ENCODE measurements around the gene ADGRF3. TPM values are rescaled to one million over a fixed set of nuclear protein-coding genes. Genes with fewer than 3 reads are reported as not detected.
"Not testable (repeated sequence)": the region's sequence is repeated elsewhere in the genome, so short reads cannot be mapped to it uniquely, and the experiment has no call there.

ADGRF3 gene
- total RNA-seq, 1 donor from 2014 or later = 0.56 TPM

DNA sequence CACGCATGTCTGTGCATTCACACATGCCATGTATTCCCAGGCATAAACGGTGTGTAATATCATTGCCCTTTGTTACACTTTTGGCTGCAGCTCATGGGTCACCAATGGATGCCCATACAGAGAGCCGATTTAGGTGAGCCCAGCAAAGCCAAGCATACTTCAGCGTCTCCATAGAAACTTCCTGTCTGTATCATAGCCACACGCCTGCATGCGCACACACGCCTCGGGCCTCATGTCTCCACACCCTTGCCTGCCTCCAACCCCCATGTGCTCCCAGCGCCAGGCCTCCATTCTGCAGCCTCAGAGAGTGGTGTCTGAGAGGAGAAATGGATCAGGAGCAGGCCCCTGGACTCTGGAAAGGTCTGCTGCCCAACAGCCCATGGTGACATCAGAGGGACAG is 34.1 kb downstream of the ADGRF3 start:
- Mint-ChIP-seq H3K4me3 (ENCODE audit: unreplicated experiment) (no peak overlapping the region), H3K9me3 (ENCODE audit: unreplicated experiment) (no peaks in the 10 kb centered on the region), H3K36me3 (ENCODE audit: unreplicated experiment) (no peaks in the 10 kb centered on the region), H3K27me3 (ENCODE audit: unreplicated experiment) (peaks cover 18% of the 10 kb centered on the region), H3K4me1 (ENCODE audit: unreplicated experiment) (no peaks in the 10 kb centered on the region), H3K27ac (ENCODE audit: unreplicated experiment) (no peak overlapping the region)
- TF ChIP-seq, protein P1, sequence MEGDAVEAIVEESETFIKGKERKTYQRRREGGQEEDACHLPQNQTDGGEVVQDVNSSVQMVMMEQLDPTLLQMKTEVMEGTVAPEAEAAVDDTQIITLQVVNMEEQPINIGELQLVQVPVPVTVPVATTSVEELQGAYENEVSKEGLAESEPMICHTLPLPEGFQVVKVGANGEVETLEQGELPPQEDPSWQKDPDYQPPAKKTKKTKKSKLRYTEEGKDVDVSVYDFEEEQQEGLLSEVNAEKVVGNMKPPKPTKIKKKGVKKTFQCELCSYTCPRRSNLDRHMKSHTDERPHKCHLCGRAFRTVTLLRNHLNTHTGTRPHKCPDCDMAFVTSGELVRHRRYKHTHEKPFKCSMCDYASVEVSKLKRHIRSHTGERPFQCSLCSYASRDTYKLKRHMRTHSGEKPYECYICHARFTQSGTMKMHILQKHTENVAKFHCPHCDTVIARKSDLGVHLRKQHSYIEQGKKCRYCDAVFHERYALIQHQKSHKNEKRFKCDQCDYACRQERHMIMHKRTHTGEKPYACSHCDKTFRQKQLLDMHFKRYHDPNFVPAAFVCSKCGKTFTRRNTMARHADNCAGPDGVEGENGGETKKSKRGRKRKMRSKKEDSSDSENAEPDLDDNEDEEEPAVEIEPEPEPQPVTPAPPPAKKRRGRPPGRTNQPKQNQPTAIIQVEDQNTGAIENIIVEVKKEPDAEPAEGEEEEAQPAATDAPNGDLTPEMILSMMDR (IDR thresholded peaks at IDR 0.05) = no peak
- no peak for DNase-seq (ENCODE audit: extremely low spot score, unreplicated experiment)

DNA sequence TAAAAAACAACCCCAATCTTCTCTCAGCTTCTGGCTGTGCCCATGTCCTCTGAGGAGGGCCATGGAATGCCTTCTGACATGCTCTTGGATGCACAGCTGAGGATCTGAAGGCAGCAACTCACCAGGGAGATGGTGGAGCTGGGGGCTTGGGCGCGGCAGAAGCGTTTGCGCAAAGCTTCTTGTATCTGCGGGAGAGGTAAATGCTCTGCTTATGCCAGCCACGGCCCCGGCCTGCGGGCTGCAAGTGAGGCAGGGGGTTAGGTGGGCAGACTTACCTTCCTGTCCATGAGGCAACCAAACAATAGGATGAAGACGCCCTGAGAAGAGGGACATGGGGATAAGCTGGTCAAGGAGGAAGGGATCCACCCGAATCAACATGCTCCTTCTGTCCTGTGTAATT is 36.7 kb downstream of the ADGRF3 start:
- no peak overlapping the region for H3K4me3 Mint-ChIP-seq (ENCODE audit: unreplicated experiment)
- peaks cover 3% of the 10 kb centered on the region for H3K27me3 Mint-ChIP-seq (ENCODE audit: unreplicated experiment)
- no peaks in the 10 kb centered on the region for H3K4me1 Mint-ChIP-seq (ENCODE audit: unreplicated experiment)
- no peaks in the 10 kb centered on the region for H3K36me3 Mint-ChIP-seq (ENCODE audit: unreplicated experiment)
- no peaks in the 10 kb centered on the region for H3K9me3 Mint-ChIP-seq (ENCODE audit: unreplicated experiment)
- DNase-seq (ENCODE audit: extremely low spot score, unreplicated experiment) = no peak
- TF ChIP-seq, protein P1 (IDR thresholded peaks at IDR 0.05) = no peak
- no peak overlapping the region for H3K27ac Mint-ChIP-seq (ENCODE audit: unreplicated experiment)

DNA sequence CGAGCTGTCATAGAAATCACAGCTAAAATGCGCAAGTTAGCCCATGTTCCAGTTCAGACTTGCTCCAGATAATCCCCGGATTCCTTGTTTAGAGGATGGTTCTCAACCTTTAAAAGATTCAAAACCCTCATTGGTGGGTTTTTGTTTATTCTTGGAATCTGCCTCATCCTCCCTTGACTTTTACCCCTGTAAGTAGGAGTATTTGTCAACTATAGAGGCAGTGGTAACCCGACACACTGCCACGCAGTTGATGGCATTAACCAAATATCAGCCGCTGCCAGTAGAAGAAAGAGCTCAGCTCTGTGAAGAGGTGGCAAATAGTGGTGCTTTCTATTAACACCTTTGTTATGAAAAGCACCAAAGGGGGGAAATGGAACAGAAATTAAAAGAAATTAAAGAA is 41.0 kb downstream of the ADGRF3 start:
- Mint-ChIP-seq H3K36me3 (ENCODE audit: unreplicated experiment) (no peaks in the 10 kb centered on the region), H3K4me1 (ENCODE audit: unreplicated experiment) (no peaks in the 10 kb centered on the region), H3K27ac (ENCODE audit: unreplicated experiment) (no peak overlapping the region), H3K4me3 (ENCODE audit: unreplicated experiment) (no peak overlapping the region), H3K27me3 (ENCODE audit: unreplicated experiment) (no peaks in the 10 kb centered on the region), H3K9me3 (ENCODE audit: unreplicated experiment) (no peaks in the 10 kb centered on the region)
- no peak for DNase-seq (ENCODE audit: extremely low spot score, unreplicated experiment)
- TF ChIP-seq, protein P1 (IDR thresholded peaks at IDR 0.05) = no peak

DNA sequence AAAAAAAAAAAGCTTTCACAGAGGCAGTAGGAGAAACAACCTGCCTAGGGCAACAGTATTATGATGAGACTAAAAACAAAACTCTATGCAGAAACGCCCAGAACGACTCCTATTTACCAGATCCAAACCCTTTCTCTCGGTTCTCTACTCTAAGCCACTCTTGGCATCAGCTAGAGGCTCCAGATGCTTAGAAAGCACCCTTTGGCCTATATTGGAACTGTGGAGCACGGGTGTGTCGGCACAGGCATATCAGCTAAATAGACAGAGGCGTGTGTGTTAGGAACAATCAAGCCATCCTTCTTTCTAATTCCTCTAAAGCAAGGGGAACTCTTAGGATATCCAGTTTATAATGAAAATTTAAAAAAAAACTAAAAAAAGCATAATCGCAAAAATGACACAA is 41.5 kb downstream of the ADGRF3 start:
- not testable (repeated sequence) for H3K27me3 Mint-ChIP-seq (ENCODE audit: unreplicated experiment); H3K9me3 Mint-ChIP-seq (ENCODE audit: unreplicated experiment); H3K4me1 Mint-ChIP-seq (ENCODE audit: unreplicated experiment); H3K4me3 Mint-ChIP-seq (ENCODE audit: unreplicated experiment); H3K36me3 Mint-ChIP-seq (ENCODE audit: unreplicated experiment); H3K27ac Mint-ChIP-seq (ENCODE audit: unreplicated experiment); DNase-seq (ENCODE audit: extremely low spot score, unreplicated experiment)

DNA sequence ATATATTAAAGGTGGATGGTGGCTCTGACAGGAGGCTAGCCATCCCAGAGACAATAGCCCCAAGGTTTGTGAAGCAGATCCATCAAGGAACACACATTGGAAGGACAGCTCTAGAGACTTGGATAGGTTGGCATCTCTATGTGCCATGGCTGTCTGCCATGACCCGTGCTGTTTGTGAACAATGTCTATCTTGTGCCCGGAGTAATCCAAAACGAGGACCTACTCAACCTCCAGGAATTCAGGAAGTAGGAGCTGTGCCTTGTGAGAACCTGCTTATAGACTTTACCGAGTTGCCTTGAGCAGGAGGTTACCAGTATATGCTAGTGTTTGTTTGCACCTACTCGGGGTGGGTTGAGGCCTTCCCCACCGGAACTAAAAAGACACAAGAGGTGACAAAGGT is 43.7 kb downstream of the ADGRF3 start:
- Mint-ChIP-seq H3K4me1 (ENCODE audit: unreplicated experiment) (no peaks in the 10 kb centered on the region), H3K4me3 (ENCODE audit: unreplicated experiment) (no peak overlapping the region), H3K9me3 (ENCODE audit: unreplicated experiment) (no peaks in the 10 kb centered on the region), H3K36me3 (ENCODE audit: unreplicated experiment) (no peaks in the 10 kb centered on the region), H3K27ac (ENCODE audit: unreplicated experiment) (no peak overlapping the region), H3K27me3 (ENCODE audit: unreplicated experiment) (no peaks in the 10 kb centered on the region)
- DNase-seq (ENCODE audit: extremely low spot score, unreplicated experiment) = no peak
- TF ChIP-seq, protein P1 (IDR thresholded peaks at IDR 0.05) = no peak

All from osteocyte (in vitro differentiated cells).